HUES64 (cell line): Measurements from ENCODE around the gene PRKAR1A.

ENCODE experiments used
- H3K27ac ChIP-seq: 2 replicates; pipeline ENCODE4 v1.7.0; 2013; ENCODE audit warnings: low read depth, low read length, inconsistent platforms
- H3K27me3 ChIP-seq: 2 replicates; pipeline ENCODE4 v1.6.1; 2013; ENCODE audit warnings: mild to moderate bottlenecking, low read length; ENCODE audit not compliant: insufficient read depth
- H3K36me3 ChIP-seq: 2 replicates; pipeline ENCODE4 v1.6.1; 2013; ENCODE audit warnings: mild to moderate bottlenecking, low read length; ENCODE audit not compliant: insufficient read depth
- H3K4me1 ChIP-seq: 2 replicates; pipeline ENCODE4 v1.6.1; 2013; ENCODE audit warnings: mild to moderate bottlenecking, low read length, moderate library complexity; ENCODE audit not compliant: insufficient read depth
- H3K4me3 ChIP-seq: 2 replicates; pipeline ENCODE4 v1.5.1; 2013; ENCODE audit warnings: mild to moderate bottlenecking, low read length, moderate library complexity
- H3K9ac ChIP-seq: 2 replicates; pipeline ENCODE4 v1.6.1; 2013; ENCODE audit warnings: mild to moderate bottlenecking, low read depth, low read length
- H3K9me3 ChIP-seq: 2 replicates; pipeline ENCODE4 v1.6.1; 2013; ENCODE audit warnings: low read depth, low read length; ENCODE audit not compliant: insufficient read depth
- WGBS: fragments of 150-250, 120-280 bp; methylation state at CpG from one replicate; pipeline ENCODE4 v1.1.7; 2013; ENCODE audit warnings: missing lambda C conversion rate; 5-methylcytosine and 5-hydroxymethylcytosine counted together

Gene PRKAR1A

DNA sequence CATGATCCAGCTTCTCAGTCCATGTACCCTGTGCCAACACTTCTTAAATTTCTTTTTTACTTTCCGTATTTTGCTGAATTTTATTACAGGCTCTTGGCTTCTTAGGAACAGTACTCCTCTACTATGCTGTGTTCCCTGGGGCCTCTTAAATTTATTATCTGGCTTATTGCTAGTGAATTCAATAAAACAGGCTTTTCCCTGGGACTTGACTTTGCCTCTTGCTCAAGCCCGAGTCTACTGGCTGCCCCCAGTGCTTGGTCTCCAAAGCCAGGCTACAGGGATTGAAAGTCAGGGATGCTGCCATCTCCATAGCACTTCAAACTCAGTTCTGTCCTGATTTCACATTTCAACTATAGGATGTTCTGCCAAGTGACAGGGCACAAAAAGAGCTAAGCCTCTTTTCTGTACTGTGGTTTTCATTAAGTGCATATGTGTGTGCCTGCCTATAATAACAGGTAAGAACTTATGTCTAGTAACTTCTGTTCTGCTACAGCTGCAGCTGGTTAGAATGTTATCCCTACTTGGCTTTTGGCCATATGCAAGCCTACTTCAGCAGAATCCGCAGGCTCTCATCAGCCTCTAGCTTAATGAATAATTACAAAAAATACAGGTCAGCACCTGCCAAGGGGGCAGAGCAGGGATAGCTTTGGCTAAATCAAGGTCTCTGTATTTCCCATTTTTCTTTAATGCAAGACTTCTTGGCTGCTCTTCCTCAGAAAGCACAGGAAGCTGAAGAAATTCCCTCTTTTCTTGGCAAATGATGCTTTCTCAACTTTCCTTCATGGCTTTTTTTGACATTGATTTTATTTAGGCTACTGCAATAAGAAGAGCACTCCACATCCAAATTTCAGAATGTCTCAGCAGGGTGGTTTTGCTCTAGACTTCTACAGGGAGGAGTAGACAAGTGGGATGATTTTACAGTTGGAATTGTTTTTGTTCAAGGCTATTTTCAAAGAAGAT, 80.7 kb downstream of the PRKAR1A start:
- no peak overlapping the region for H3K9ac ChIP-seq
- no peaks in the 10 kb centered on the region for H3K27me3 ChIP-seq
- peaks cover 9% of the 10 kb centered on the region for H3K9me3 ChIP-seq
- WGBS, result 95% methylated on average over 3 of the region's 3 CpGs
- peaks cover 14% of the 10 kb centered on the region; the same call in 1 of the 2 replicates for H3K36me3 ChIP-seq
- no peak overlapping the region for H3K4me3 ChIP-seq
- no peaks in the 10 kb centered on the region for H3K4me1 ChIP-seq
- no peak overlapping the region for H3K27ac ChIP-seq

DNA sequence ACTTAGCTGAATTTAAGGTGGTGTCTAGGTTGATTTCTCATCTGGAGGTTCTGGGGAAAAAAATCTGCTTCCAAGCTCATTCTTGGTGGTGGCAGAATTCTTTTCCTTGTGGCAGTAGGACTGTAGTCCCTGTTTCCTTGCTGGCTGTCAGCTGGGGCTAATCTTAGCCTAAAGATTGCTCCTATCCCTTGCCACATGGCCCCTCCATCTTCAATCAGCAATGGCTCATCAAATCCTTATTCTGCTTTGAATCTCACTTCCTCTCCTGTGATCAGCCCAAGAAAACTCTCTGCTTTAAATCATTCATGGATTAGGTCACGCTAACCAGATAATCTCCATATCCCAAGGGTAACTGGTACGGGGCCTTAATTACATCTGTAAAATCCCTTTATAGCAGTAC, 82.3 kb downstream of the PRKAR1A start:
- H3K9me3 ChIP-seq, result no peaks in the 10 kb centered on the region
- no peaks in the 10 kb centered on the region; the same call in 1 of the 2 replicates for H3K4me1 ChIP-seq
- H3K4me3 ChIP-seq, result no peak overlapping the region
- no peak overlapping the region for H3K9ac ChIP-seq
- H3K27ac ChIP-seq, result no peak overlapping the region
- H3K27me3 ChIP-seq, result peaks cover 10% of the 10 kb centered on the region
- H3K36me3 ChIP-seq, result peaks cover 4% of the 10 kb centered on the region; the same call in 1 of the 2 replicates
- 93% methylated on average over 2 of the region's 2 CpGs for WGBS

DNA sequence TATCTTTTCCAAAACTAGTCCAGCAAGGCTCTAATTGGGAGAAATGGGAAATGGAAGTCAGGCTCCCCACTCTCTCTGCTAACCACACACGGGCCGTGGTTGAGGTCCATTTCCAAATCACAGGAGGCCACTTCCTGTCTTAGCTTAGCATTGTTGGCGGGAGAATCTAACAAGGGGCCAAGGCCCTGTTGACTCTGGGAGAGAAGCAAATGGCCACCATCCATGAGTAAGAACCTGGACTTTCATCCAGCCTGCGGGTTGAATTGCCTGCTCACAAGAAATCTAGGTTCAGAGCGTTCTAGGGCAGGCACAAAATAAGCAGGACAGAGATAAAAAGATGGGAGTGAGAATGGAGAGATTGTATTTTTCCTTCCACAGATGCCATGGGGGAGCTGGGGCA, 83.3 kb downstream of the PRKAR1A start:
- Histone ChIP-seq H3K27ac (no peak overlapping the region), H3K9me3 (no peaks in the 10 kb centered on the region), H3K9ac (no peak overlapping the region), H3K4me3 (no peak overlapping the region), H3K36me3 (no peaks in the 10 kb centered on the region), H3K27me3 (peaks cover 20% of the 10 kb centered on the region), H3K4me1 (no peaks in the 10 kb centered on the region; the same call in 1 of the 2 replicates)
- WGBS, result 90% methylated on average over 5 of the region's 5 CpGs

DNA sequence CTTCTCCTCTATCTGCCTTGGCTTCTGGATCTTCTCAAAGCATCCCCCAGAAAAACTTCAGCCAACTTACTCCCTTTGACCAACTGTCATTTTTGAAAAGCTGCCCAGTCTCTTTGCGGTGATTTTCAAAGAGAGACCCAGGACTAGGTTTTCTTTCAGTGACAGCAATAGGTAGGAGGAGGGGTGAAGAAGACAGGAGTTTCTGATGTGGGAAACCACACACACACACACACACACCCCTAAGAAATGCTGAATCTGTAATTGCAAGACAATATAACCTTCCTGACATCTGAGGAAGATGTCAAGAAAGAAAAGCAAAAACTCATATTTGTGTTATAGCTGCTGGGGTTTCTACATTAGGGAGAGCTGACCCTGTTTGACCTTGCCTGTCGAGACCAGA, 83.8 kb downstream of the PRKAR1A start:
- Histone ChIP-seq H3K4me1 (no peaks in the 10 kb centered on the region; the same call in 1 of the 2 replicates), H3K9ac (no peak overlapping the region), H3K27me3 (peaks cover 23% of the 10 kb centered on the region), H3K36me3 (no peaks in the 10 kb centered on the region), H3K4me3 (no peak overlapping the region), H3K9me3 (no peaks in the 10 kb centered on the region), H3K27ac (no peak overlapping the region)
- WGBS, result 92% methylated on average over 1 of the region's 2 CpGs

GRCh38 chr17:68596411-68596945, 84.2 kb downstream of the PRKAR1A start:
- no peaks in the 10 kb centered on the region for H3K9me3 ChIP-seq
- H3K36me3 ChIP-seq, result no peaks in the 10 kb centered on the region
- peaks cover under 1% of the 10 kb centered on the region; the same call in 1 of the 2 replicates for H3K4me1 ChIP-seq
- no peak overlapping the region for H3K27ac ChIP-seq
- no peak overlapping the region for H3K4me3 ChIP-seq
- no peak overlapping the region for H3K9ac ChIP-seq
- 94% methylated on average over 5 of the region's 5 CpGs for WGBS
- peaks cover 28% of the 10 kb centered on the region for H3K27me3 ChIP-seq

GRCh38 chr17:68598074-68598473, 85.8 kb downstream of the PRKAR1A start:
- WGBS, result 95% methylated on average over 4 of the region's 4 CpGs
- no peaks in the 10 kb centered on the region for H3K9me3 ChIP-seq
- no peak overlapping the region for H3K9ac ChIP-seq
- H3K27ac ChIP-seq, result no peak overlapping the region
- H3K4me1 ChIP-seq, result peaks cover 15% of the 10 kb centered on the region; the same call in 1 of the 2 replicates
- H3K36me3 ChIP-seq, result no peaks in the 10 kb centered on the region
- H3K4me3 ChIP-seq, result peak overlapping the region; percentile 64
- peaks cover 41% of the 10 kb centered on the region for H3K27me3 ChIP-seq

- H3K27me3 ChIP-seq, result peaks cover 41% of the 10 kb centered on the region
- peak overlapping the region; percentile 64 for H3K4me3 ChIP-seq
- H3K27ac ChIP-seq, result no peak overlapping the region
- no peak overlapping the region for H3K9ac ChIP-seq
- no peaks in the 10 kb centered on the region for H3K36me3 ChIP-seq
- peaks cover 20% of the 10 kb centered on the region for H3K4me1 ChIP-seq
- no peaks in the 10 kb centered on the region for H3K9me3 ChIP-seq
- WGBS, result 91% methylated on average over 4 of the region's 4 CpGs
Observed at GRCh38 chr17:68598545-68598961, 86.3 kb downstream of the PRKAR1A start.

- no peaks in the 10 kb centered on the region for H3K36me3 ChIP-seq
- H3K9ac ChIP-seq, result no peak overlapping the region; the same call in 1 of the 2 replicates
- 39% methylated on average over 3 of the region's 4 CpGs for WGBS
- peak overlapping the region; percentile 64 for H3K4me3 ChIP-seq
- peaks cover 41% of the 10 kb centered on the region for H3K27me3 ChIP-seq
- no peaks in the 10 kb centered on the region for H3K9me3 ChIP-seq
- peaks cover 24% of the 10 kb centered on the region for H3K4me1 ChIP-seq
- no peak overlapping the region for H3K27ac ChIP-seq
Observed at GRCh38 chr17:68599091-68599490, 86.9 kb downstream of the PRKAR1A start.

- Histone ChIP-seq H3K9ac (peak overlapping the region; percentile 68), H3K4me3 (peak overlapping the region; percentile 64), H3K4me1 (peaks cover 24% of the 10 kb centered on the region), H3K9me3 (no peaks in the 10 kb centered on the region), H3K27me3 (peaks cover 41% of the 10 kb centered on the region), H3K36me3 (no peaks in the 10 kb centered on the region), H3K27ac (peak overlapping the region; percentile 7; the same call in 1 of the 2 replicates)
- WGBS, result 7% methylated on average over 18 of the region's 18 CpGs
Observed at GRCh38 chr17:68599552-68600066, 87.4 kb downstream of the PRKAR1A start.

- under 1% methylated on average over 88 of the region's 88 CpGs for WGBS
- peak overlapping the region; percentile 64 for H3K4me3 ChIP-seq
- no peaks in the 10 kb centered on the region for H3K9me3 ChIP-seq
- peak overlapping the region; percentile 7; the same call in 1 of the 2 replicates for H3K27ac ChIP-seq
- H3K36me3 ChIP-seq, result no peaks in the 10 kb centered on the region
- peaks cover 30% of the 10 kb centered on the region for H3K4me1 ChIP-seq
- peak overlapping the region; percentile 68 for H3K9ac ChIP-seq
- peaks cover 41% of the 10 kb centered on the region for H3K27me3 ChIP-seq
Observed at GRCh38 chr17:68600067-68600930, 88.1 kb downstream of the PRKAR1A start.
